GM12865 (cell line): Measurements from ENCODE around the gene RRBP1.

Experiments used
- DNase-seq: peaks from one replicate; pipeline ENCODE4 v3.0.0; 2010; ENCODE audit warnings: low read depth
- H3K4me3 ChIP-seq: 2 replicates; pipeline ENCODE4 v1.5.1; 2011; ENCODE audit warnings: mild to moderate bottlenecking, low read depth, low read length, control low read depth
- CTCF ChIP-seq: IDR thresholded peaks from 2 replicates; pipeline ENCODE4 v1.5.1; 2011; ENCODE audit warnings: low read length, control low read depth, low read depth, inconsistent platforms; ENCODE audit not compliant: insufficient read depth; ENCODE audit errors: missing control alignments

The RRBP1 gene

GRCh38 chr20:17634661-17635331 is 47.2 kb downstream of the RRBP1 start:
- TF ChIP-seq CTCF: no peak
- no peak for DNase-seq
- H3K4me3 ChIP-seq: no peak overlapping the region

GRCh38 chr20:17633850-17634500 is 48.1 kb downstream of the RRBP1 start:
- TF ChIP-seq CTCF: no peak
- no peak for DNase-seq

GRCh38 chr20:17633221-17633849 is 48.7 kb downstream of the RRBP1 start:
- no peak overlapping the region for H3K4me3 ChIP-seq
- DNase-seq: no peak
- TF ChIP-seq CTCF: no peak

More at GRCh38 chr20:17633850-17634500, 48.1 kb downstream of the RRBP1 start:
- H3K4me3 ChIP-seq: no peak overlapping the region

GRCh38 chr20:17631576-17632319 is 50.3 kb downstream of the RRBP1 start:
- TF ChIP-seq CTCF: no peak
- H3K4me3 ChIP-seq: no peak overlapping the region
- DNase-seq: no peak

- no peak overlapping the region for H3K4me3 ChIP-seq
- no peak for DNase-seq
- no peak for TF ChIP-seq CTCF
These were observed 51.2 kb downstream of the RRBP1 start for GRCh38 chr20:17630806-17631195.

- no peak for TF ChIP-seq CTCF
- DNase-seq: no peak
- no peak overlapping the region for H3K4me3 ChIP-seq
These were observed 51.8 kb downstream of the RRBP1 start for GRCh38 chr20:17630151-17630805.
